ENCODE results near the gene SLC35F3. TPM values are rescaled to one million over a fixed set of nuclear protein-coding genes. Genes with fewer than 3 reads are reported as not detected.

SLC35F3 gene
- total and polyA plus RNA-seq, 9 of the 15 experiments (the other 6 are each of a cell fraction or from before 2014, with no cell fraction given), result 0.04 to 0.07 (median 0.04) TPM; not detected in 6

DNA sequence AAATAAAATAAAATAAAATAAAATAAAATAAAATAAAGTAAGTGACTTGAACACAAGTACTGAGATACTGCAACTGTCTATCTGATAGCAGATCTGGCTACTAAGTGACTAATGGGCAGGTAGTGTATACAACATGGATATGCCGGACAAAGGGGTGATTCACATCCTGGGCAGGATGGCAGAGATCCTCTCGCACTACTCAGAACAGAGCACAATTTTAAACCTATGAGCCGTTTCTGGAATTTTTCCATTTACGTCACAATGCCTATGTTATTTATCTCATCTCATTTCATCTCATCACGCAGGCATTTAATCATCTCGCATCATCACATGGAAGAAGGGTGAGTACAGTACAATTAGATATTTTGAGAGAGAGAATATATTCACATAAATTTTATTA lies 235.5 kb downstream of the SLC35F3 start:
- Histone ChIP-seq H3K36me3 (ENCODE audit: control insufficient read depth, insufficient read depth, low read length) (no peaks in the 10 kb centered on the region), H3K9me3 (replicated peaks; ENCODE audit: control insufficient read depth, insufficient read depth, low read depth, low read length) (no peaks in the 10 kb centered on the region), H2AFZ (ENCODE audit: low read depth, low read length) (no peak overlapping the region), H3K27ac (ENCODE audit: extremely low read depth, low read depth, low read length) (no peak overlapping the region), H3K4me1 (replicated peaks in 1 of 2; ENCODE audit: control insufficient read depth in 2 of 2, insufficient read depth in 2 of 2, low read length in 2 of 2) (no peaks in the 10 kb centered on the region), H3K9me1 (ENCODE audit: control insufficient read depth, insufficient read depth, low read length) (no peaks in the 10 kb centered on the region), H3K79me2 (ENCODE audit: control insufficient read depth, insufficient read depth, low read length) (no peaks in the 10 kb centered on the region), H4K20me1 (replicated peaks; ENCODE audit: control insufficient read depth, insufficient read depth, low read length) (no peaks in the 10 kb centered on the region), H3K27me3 (ENCODE audit: control insufficient read depth in 2 of 2, insufficient read depth in 2 of 2, low read length in 2 of 2) (peaks cover 3 to 11% of the 10 kb centered on the region in 2 experiments; a peak in 3 of 5 replicates), H3K4me2 (ENCODE audit: insufficient read depth, low read length) (no peak overlapping the region), H3K4me3 (no peak overlapping the region), H3K9ac (ENCODE audit: insufficient read depth in 1 of 2, low read depth in 2 of 2, low read length in 2 of 2) (no peak overlapping the region)
- ATAC-seq (no peak), FAIRE-seq (no peak), DNase-seq (ENCODE audit: extremely low read depth in 1 of 4, low spot score in 3 of 4) (no peak)
- ChIA-PET CTCF (ENCODE audit: low intra/inter-chr PET ratio) (no interaction called here), POLR2A (no interaction called here)
- BruUV-seq (replicated peaks), result no TSS peak
- WGBS (ENCODE audit: insufficient coverage, low coverage, missing lambda C conversion rate), result 4% methylated on average over 6 of the region's 6 CpGs
- in situ Hi-C loops (cut with MboI), result no loop called here
- TF ChIP-seq, protein P1, sequence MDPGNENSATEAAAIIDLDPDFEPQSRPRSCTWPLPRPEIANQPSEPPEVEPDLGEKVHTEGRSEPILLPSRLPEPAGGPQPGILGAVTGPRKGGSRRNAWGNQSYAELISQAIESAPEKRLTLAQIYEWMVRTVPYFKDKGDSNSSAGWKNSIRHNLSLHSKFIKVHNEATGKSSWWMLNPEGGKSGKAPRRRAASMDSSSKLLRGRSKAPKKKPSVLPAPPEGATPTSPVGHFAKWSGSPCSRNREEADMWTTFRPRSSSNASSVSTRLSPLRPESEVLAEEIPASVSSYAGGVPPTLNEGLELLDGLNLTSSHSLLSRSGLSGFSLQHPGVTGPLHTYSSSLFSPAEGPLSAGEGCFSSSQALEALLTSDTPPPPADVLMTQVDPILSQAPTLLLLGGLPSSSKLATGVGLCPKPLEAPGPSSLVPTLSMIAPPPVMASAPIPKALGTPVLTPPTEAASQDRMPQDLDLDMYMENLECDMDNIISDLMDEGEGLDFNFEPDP (CRISPR knock-in tag; IDR thresholded peaks at IDR 0.05), result no peak
- TF ChIP-seq SRSF9 (IDR thresholded peaks at IDR 0.05; ENCODE audit: borderline replicate concordance, low read depth, low read length), result no peak
- no peak for TF ChIP-seq TOE1 (IDR thresholded peaks at IDR 0.05; ENCODE audit: borderline replicate concordance)
- TF ChIP-seq TOE1 (CRISPR knock-in tag; IDR thresholded peaks at IDR 0.05; ENCODE audit: borderline replicate concordance, low read depth), result no peak
- no peak for TF ChIP-seq SMC3 (conservative IDR thresholded peaks at IDR 0.05; ENCODE audit: insufficient read depth, low read depth, low read length)
- TF ChIP-seq RCOR1 (IDR thresholded peaks at IDR 0.05; ENCODE audit: borderline replicate concordance in 1 of 2, low read depth in 2 of 2, low read length in 2 of 2), result no peak
- intact Hi-C loops (cut with micrococcal nuclease), result no loop called here

Data from K562 (cell line).